Effector memory CD8-positive, alpha-beta T cell (primary cell): ENCODE data around the gene B3GALNT1.

Experiments
- ATAC-seq: fragments of 150-1000 bp; cut with Tn5 transposase; replicated peaks from 2 replicates; pipeline ENCODE4 v1.10.0; 2021; ENCODE audit warnings: mild to moderate bottlenecking, moderate library complexity
- DNase-seq, 3 experiments: peaks; one replicate each; pipeline ENCODE4 v3.0.0; 2021
- H3K27ac Mint-ChIP-seq, 2 donors: one replicate each; pipeline ENCODE4 v1.8.0; 2022; ENCODE audit warnings: mild to moderate bottlenecking in 2 of 2, mixed read lengths in 2 of 2, moderate library complexity in 2 of 2
- H3K27me3 Mint-ChIP-seq, 2 donors: one replicate each; pipeline ENCODE4 v1.8.0; 2022; ENCODE audit warnings: mixed read lengths in 2 of 2
- H3K36me3 Mint-ChIP-seq: one replicate; pipeline ENCODE4 v1.8.0; 2022; ENCODE audit warnings: mild to moderate bottlenecking, moderate library complexity, mixed read lengths; ENCODE audit not compliant: insufficient read depth
- H3K4me1 Mint-ChIP-seq, 2 donors: one replicate each; pipeline ENCODE4 v1.8.0; 2022; ENCODE audit warnings: low read depth in 2 of 2, mixed read lengths in 2 of 2
- H3K4me3 Mint-ChIP-seq, 2 donors: one replicate each; pipeline ENCODE4 v1.8.0; 2022; ENCODE audit warnings: mild to moderate bottlenecking in 2 of 2, mixed read lengths in 2 of 2, moderate library complexity in 2 of 2
- H3K9me3 Mint-ChIP-seq, 2 donors: one replicate each; pipeline ENCODE4 v1.8.0; 2022; ENCODE audit warnings: mixed read lengths in 2 of 2

Gene B3GALNT1

DNA sequence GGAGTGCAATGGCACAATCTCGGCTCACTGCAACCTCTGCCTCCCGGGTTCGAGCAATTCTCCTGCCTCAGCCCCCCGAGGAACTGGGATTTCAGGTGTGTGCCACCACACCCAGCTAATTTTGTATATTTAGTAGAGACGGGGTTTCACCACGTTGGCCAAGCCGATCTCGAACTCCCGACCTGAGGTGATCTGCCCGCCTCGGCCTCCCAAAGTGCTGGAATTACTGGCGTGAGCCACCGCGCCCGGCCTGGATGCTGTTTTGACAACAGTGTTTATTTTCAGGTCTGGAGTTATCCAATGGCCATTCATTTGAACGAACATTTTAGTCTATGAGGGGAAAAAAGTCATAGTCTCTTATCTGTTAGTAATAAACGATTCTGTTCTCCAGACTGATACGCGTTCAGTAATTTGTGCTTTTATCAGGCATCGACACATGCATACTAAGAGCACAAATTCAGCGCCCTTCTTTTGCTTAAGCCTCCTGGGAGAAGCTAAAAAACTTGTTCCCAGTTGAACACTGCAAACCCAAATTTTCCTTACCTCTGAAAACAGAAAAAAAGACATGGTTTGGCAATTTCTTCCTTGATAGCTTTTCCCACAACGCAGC is 1.3 kb downstream of the B3GALNT1 start:
- DNase-seq (no peak), ATAC-seq (no peak)
- Mint-ChIP-seq H3K9me3 (no peaks in the 10 kb centered on the region), H3K27me3 (peaks cover 39 to 51% of the 10 kb centered on the region in 2 donors), H3K27ac (no peak overlapping the region), H3K4me3 (peak overlapping the region in 1 of 2 donors; percentile 68), H3K4me1 (peaks cover 2 to 3% of the 10 kb centered on the region in 2 donors), H3K36me3 (no peaks in the 10 kb centered on the region)

DNA sequence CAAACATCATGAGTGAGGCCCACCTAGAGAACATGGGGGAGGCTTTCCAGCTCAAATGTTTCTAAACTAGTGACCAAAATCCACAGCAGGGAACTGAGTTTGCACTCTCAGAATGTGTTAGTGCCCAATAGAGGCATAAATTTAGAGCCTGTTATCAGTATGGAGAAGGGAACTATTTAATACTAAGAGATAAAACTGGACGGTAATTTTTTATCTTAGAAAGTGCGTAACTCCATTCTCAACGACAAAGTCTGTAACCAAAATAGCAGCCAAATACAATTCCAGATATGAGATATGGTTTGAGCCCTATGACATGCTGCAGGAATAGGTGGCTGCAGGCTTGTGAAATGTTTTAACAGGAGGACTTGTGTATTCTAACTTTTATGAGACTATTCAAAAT is 3.5 kb downstream of the B3GALNT1 start:
- Mint-ChIP-seq H3K27me3 (peaks cover 30 to 40% of the 10 kb centered on the region in 2 donors), H3K4me3 (no peak overlapping the region), H3K36me3 (no peaks in the 10 kb centered on the region), H3K9me3 (no peaks in the 10 kb centered on the region), H3K4me1 (peaks cover 2 to 3% of the 10 kb centered on the region in 2 donors), H3K27ac (no peak overlapping the region)
- DNase-seq = no peak
- ATAC-seq = no peak

GRCh38 chr3:161100994-161101393 is 4.2 kb downstream of the B3GALNT1 start:
- H3K4me1 Mint-ChIP-seq = peaks cover 2 to 3% of the 10 kb centered on the region in 2 donors
- no peaks in the 10 kb centered on the region for H3K36me3 Mint-ChIP-seq
- ATAC-seq = no peak
- H3K4me3 Mint-ChIP-seq = no peak overlapping the region
- no peak overlapping the region for H3K27ac Mint-ChIP-seq
- peaks cover 28 to 38% of the 10 kb centered on the region in 2 donors for H3K27me3 Mint-ChIP-seq
- DNase-seq = no peak
- no peaks in the 10 kb centered on the region for H3K9me3 Mint-ChIP-seq

DNA sequence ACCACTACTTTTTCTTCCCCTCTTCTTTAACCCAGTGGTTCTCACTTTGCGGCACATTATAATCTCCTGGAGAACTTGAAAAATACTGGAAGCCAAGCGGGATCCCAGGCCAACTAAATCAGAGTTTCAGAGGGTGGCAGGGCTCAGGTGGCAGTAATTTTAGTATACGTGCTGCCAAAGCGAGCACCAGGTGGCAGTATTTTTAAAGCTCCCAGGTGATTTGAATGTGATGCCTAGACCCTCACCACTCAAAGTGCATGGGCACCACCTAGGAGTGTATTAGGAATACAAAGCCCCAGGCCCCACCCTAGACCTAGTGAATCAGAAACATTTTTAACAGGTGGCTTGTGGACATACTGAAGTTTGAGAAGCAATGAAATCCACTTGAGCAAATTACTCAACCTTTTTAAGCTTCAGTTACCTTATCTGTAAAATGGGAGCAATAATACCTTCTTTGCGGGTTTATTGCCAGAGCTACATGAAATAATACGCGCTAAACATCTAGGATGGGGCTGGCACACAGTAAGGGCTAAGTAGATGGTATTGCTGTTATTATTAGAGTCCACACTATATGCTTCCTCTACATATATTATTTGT is 8.3 kb downstream of the B3GALNT1 start:
- H3K36me3 Mint-ChIP-seq = no peaks in the 10 kb centered on the region
- no peak overlapping the region for H3K27ac Mint-ChIP-seq
- H3K9me3 Mint-ChIP-seq = no peaks in the 10 kb centered on the region
- ATAC-seq (no peak), DNase-seq (no peak)
- no peaks in the 10 kb centered on the region for H3K4me1 Mint-ChIP-seq
- H3K4me3 Mint-ChIP-seq = no peak overlapping the region
- peaks cover 13 to 14% of the 10 kb centered on the region in 2 donors for H3K27me3 Mint-ChIP-seq

- no peaks in the 10 kb centered on the region for H3K9me3 Mint-ChIP-seq
- ATAC-seq = no peak
- no peak overlapping the region for H3K27ac Mint-ChIP-seq
- no peaks in the 10 kb centered on the region for H3K27me3 Mint-ChIP-seq
- DNase-seq = no peak
- H3K4me1 Mint-ChIP-seq = no peaks in the 10 kb centered on the region
- H3K4me3 Mint-ChIP-seq = no peak overlapping the region
- H3K36me3 Mint-ChIP-seq = no peaks in the 10 kb centered on the region
These were observed 11.3 kb downstream of the B3GALNT1 start for GRCh38 chr3:161093895-161094294.

GRCh38 chr3:161084277-161084676 is 20.9 kb downstream of the B3GALNT1 start:
- ATAC-seq (no peak), DNase-seq (no peak)
- Mint-ChIP-seq H3K4me3 (no peak overlapping the region), H3K36me3 (no peaks in the 10 kb centered on the region), H3K27ac (no peak overlapping the region), H3K27me3 (peaks cover 16% of the 10 kb centered on the region in 2 donors), H3K4me1 (no peaks in the 10 kb centered on the region), H3K9me3 (no peaks in the 10 kb centered on the region)

- ATAC-seq (no peak), DNase-seq (no peak)
- H3K27me3 Mint-ChIP-seq = peaks cover 16% of the 10 kb centered on the region in 2 donors
- no peak overlapping the region for H3K27ac Mint-ChIP-seq
- H3K4me1 Mint-ChIP-seq = no peaks in the 10 kb centered on the region
- no peaks in the 10 kb centered on the region for H3K36me3 Mint-ChIP-seq
- H3K9me3 Mint-ChIP-seq = no peaks in the 10 kb centered on the region
- H3K4me3 Mint-ChIP-seq = no peak overlapping the region
These were observed 22.0 kb downstream of the B3GALNT1 start for GRCh38 chr3:161083131-161083530.

GRCh38 chr3:161082063-161082462 is 23.1 kb downstream of the B3GALNT1 start:
- ATAC-seq (no peak), DNase-seq (no peak)
- no peaks in the 10 kb centered on the region for H3K36me3 Mint-ChIP-seq

GRCh38 chr3:161081633-161082032 is 23.5 kb downstream of the B3GALNT1 start:
- Mint-ChIP-seq H3K9me3 (no peaks in the 10 kb centered on the region), H3K27ac (no peak overlapping the region), H3K4me1 (no peaks in the 10 kb centered on the region), H3K27me3 (peaks cover 8 to 17% of the 10 kb centered on the region in 2 donors), H3K4me3 (no peak overlapping the region), H3K36me3 (no peaks in the 10 kb centered on the region)
- DNase-seq = no peak
- ATAC-seq = no peak

More at GRCh38 chr3:161082063-161082462, 23.1 kb downstream of the B3GALNT1 start:
- Mint-ChIP-seq H3K4me3 (no peak overlapping the region), H3K27me3 (peaks cover 9 to 13% of the 10 kb centered on the region in 2 donors), H3K4me1 (no peaks in the 10 kb centered on the region), H3K27ac (no peak overlapping the region), H3K9me3 (no peaks in the 10 kb centered on the region)

DNA sequence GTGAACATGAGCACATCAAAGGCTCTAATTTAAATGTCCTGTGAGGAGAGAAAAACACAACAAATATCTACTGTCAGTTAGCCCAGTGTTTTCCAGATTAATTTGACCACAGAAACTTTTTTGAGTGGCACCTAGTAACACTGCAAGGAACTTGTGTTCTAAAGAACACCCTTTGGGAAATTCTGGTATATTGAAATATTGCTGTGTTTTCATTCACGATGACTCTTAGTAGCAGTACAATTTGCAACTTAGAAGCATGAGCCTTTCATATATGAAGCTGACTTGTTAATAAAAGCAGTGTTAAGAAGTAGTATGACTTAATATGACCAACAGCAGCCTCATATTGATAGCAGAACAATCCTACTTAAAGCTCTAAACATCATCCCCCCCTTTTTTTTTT is 32.0 kb downstream of the B3GALNT1 start:
- H3K36me3 Mint-ChIP-seq = peaks cover 3% of the 10 kb centered on the region
- ATAC-seq = no peak
- H3K4me1 Mint-ChIP-seq = no peaks in the 10 kb centered on the region
- no peaks in the 10 kb centered on the region for H3K9me3 Mint-ChIP-seq
- peaks cover 0 to 8% of the 10 kb centered on the region in 2 donors for H3K27me3 Mint-ChIP-seq
- no peak overlapping the region for H3K4me3 Mint-ChIP-seq
- no peak overlapping the region for H3K27ac Mint-ChIP-seq
- no peak for DNase-seq

DNA sequence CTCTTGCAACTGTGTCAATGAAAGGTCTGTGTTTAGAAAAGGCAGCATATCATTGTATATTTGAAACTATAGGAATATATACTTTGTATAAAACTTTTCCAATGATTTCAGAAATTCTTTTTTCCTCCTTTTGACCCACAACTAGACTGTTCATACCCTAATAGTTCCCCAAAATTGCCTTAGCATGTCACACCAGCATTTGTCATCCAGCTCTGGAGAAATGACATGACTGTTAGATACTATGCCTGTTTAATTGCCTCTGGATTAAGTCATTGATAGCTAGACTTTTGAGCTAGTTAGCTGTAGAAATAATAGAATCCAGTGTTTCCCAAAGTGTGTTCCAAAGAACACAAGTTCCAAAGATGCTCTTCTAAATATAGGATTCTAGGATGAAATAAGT is 32.4 kb downstream of the B3GALNT1 start:
- H3K4me1 Mint-ChIP-seq = no peaks in the 10 kb centered on the region

DNA sequence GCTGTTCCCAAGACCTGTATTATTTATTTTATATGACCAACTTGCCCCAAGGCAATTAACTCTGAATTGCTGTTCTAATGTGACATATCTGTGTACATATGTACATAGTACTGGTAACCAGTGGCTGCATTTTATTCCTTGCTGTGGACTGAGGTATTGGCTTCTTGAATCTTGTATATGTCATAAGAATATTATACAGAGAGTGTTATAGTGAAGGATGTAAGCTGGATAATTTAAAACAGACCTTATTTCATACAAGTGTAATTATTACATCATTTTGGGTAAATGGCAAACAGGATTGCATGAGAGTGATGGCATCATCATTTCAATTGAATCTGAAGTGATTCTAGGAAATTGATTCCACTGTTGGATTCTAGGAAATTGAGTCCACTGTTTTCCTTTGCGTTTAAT is 32.9 kb downstream of the B3GALNT1 start:
- Mint-ChIP-seq H3K4me1 (no peaks in the 10 kb centered on the region), H3K36me3 (peaks cover 3% of the 10 kb centered on the region), H3K9me3 (no peaks in the 10 kb centered on the region), H3K4me3 (no peak overlapping the region), H3K27ac (no peak overlapping the region), H3K27me3 (peaks cover 0 to 6% of the 10 kb centered on the region in 2 donors)
- no peak for ATAC-seq
- DNase-seq = no peak

More for the DNA sequence above, 32.4 kb downstream of the B3GALNT1 start:
- peaks cover 3% of the 10 kb centered on the region for H3K36me3 Mint-ChIP-seq
- DNase-seq (no peak), ATAC-seq (no peak)
- H3K4me3 Mint-ChIP-seq = no peak overlapping the region
- H3K27ac Mint-ChIP-seq = no peak overlapping the region
- H3K27me3 Mint-ChIP-seq = peaks cover 0 to 8% of the 10 kb centered on the region in 2 donors
- H3K9me3 Mint-ChIP-seq = no peaks in the 10 kb centered on the region

GRCh38 chr3:161070980-161071663 is 34.0 kb downstream of the B3GALNT1 start:
- H3K9me3 Mint-ChIP-seq = no peaks in the 10 kb centered on the region
- H3K4me1 Mint-ChIP-seq = no peaks in the 10 kb centered on the region
- no peaks in the 10 kb centered on the region for H3K27me3 Mint-ChIP-seq
- no peak for DNase-seq
- peaks cover 3% of the 10 kb centered on the region for H3K36me3 Mint-ChIP-seq
- no peak for ATAC-seq
- no peak overlapping the region for H3K4me3 Mint-ChIP-seq
- H3K27ac Mint-ChIP-seq = no peak overlapping the region
